Inferior parietal cortex (tissue), 1 donor: ENCODE measurements around the gene CNOT1.
"Not testable (repeated sequence)": the region's sequence is repeated elsewhere in the genome, so short reads cannot be mapped to it uniquely, and the experiment has no call there.

Experiments
- DNase-seq: peaks from one replicate; pipeline ENCODE4 v3.0.0-alpha.2; 2016; ENCODE audit errors: extremely low spot score

CNOT1 gene

DNA sequence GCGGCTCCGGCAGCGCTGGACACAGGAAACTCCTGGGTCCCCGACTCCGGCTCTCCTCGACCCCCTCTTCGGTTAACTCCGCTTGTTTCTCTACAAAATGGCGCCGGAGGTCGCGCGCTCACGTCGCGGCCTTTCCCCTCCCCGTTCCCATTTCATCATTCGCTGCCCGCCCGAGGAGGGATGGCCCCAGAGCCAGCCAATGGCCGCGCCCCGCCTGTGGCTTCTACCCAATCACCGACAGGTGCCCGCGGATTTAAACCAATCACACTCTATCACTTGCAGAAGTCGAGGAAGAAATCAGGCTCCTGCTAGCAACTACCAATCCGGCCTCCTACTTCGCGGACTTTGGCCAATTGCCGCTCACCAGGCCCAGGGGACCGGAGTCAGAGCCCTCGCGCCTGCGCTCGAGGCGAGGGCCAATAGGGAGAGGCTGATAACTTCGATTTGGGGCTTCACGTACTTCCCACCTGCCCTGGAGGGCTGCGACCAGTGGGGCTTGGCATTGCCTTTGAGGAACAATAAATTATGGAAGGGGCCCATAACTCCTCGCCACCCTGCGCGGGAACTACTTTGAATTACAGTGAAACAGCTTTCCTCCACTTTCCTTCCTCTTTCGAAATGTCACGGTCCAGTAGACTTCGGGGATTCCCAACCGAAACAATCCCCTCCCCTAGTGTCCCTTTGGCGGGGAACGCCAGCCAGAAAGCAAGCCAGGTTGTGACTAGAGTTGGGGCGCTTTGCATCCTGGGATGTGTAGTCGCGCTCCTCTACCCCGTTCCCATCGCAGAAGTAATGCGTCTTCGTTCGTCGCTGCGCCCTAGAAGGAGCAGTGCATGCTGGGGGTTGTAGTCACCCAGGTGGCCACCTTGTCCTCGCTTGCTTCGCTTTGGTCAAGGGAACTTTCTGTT, at the start of gene CNOT1:
CNOT1 (minus strand) TSS at position 94 of the 908 bp plus-strand sequence. CDS start 30,489 bp downstream, outside the sequence.
- DNase-seq, result peak; percentile 98

DNA sequence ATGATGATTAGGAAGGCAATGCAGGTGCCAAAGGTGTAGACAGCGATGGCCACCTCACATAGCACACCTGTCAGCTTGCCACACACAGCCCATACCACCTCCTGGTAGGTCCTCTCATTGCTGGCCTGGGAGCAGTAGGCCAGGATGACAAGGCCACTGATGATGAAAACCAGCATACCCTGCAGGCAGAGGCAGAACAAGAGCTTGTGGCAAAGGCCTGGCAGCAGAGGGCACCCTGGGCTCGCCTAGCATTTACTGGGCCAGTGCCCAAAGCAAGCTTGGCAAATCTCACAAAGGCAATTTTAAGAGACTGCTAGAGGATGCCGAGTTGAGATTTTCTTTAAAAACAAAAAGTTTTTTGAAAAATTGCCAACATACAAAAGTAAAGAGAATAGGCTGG, 49.1 kb upstream of the CNOT1 start:
- DNase-seq, result peak; percentile 67

DNA sequence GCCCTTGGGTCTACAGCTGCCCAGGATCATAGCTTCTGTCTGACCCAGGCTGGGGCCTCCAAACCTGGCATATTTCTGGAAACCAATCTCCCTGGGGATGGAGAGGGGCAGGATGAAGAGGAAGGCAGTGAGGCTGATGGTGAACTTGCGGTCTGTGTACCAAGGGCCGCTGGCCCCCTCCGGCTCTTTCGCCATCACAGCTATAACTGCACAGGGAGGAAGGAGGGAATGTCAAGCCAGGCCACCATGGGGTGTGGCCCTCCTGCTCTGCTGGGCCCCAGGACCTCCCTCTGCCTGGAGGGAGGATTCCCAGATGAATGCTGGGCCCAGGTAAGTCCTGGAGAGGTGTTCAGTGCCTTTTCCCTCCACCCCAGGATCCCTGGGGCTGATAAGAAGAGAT, 48.6 kb upstream of the CNOT1 start:
- DNase-seq, result no peak

DNA sequence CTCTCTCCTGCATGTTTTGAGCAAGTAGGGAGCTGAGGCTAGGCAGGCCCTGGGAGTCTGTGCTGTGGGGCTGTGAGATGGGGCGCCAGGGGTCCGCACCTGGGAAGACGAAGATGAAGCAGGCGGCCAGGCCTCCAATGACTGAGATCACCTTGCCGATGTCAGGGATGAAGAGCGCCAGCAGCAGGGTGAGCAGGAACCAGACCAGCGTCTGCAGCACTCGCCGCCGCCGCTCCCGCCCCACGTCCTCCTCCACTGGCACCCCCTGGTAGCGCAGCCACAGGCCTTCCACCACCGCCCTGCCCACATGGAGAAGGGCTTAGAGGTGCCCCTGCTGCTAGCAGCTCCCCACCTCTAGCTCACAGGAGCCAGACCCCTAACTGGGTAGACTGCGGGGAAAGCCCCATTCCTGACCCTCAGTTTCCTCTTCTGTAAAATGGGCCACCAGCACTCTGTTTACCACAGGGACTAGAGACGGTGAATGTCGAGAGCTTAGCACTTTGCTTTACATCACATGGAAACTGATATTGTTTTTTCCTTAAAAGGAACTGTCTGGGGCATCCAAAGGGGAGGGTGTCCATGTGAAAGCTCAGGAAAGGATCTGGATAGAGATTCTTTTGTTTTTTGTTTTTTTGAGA, 41.4 kb upstream of the CNOT1 start:
- no peak for DNase-seq

DNA sequence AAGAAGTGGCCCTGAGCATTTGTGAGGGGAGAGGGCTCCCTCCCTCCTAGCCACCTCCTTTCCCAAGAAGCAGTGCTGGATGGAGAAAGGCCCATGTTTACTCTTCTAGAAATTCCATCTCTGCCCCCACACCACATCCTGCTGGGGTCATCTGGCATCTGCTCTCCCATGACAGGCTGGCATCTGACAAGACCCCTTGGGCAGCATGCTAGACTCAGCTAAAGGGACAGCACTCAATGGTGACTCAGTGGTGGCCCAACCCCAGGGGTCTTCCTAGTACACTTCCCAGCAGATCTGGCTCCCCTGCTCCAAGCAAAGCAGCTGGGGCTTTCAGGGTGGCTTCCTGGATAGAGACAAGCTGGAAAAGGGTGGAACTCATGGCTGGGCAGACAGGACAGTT, 40.6 kb upstream of the CNOT1 start:
- no peak for DNase-seq

GRCh38 chr16:58665200-58665599, 35.6 kb upstream of the CNOT1 start:
- DNase-seq, result no peak

DNA sequence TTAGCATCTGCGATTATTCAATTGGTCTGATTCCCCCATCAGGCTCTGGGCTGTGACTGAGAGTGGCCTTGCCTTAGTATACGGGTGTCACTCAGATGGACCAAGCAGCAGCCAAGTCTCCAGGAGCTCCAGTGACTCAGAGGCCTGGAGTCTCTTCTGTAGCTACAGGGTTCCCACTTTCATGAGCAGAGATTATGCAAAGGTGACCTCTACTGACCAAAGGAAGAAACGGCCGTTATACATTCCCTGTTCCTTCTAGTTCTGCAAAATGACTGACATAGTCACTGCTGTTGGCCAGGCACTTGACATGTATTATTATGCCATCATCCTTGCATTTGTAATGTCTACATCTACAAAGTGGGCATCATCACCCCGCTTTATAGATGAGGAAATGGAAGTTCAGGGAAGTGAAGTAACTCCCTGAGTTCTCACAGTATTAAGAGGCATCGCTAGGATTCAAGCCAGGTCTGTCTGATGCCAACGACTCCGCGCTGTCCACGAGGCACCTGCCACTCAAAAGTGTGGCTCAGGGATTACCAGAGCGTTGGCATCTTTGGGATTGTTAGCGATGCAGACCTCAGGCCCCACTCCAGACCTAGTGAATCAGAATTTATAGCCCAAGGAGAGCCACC, 31.7 kb upstream of the CNOT1 start:
- DNase-seq, result peak; percentile 79

GRCh38 chr16:58659911-58660310, 30.3 kb upstream of the CNOT1 start:
- not testable (repeated sequence) for DNase-seq

DNA sequence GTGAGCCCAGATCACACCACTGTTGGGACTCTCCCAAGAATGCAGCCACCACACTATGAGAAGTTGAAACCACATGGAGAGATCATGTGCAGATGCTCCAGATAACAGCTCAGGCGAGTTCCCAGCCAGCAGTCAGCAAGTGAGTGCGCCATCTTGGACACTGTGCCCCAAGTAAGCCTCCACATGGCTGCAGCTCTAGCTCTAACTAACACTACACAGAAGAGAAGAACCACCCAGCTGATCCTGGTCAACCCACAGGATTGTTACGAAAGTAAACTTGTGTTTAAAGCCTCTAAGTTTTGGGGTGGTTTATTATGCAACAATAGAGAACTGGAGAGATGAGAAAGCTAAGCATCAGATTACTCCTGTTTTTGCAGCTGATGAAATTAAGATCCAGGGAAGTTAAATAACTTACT, 29.2 kb upstream of the CNOT1 start:
- no peak for DNase-seq

GRCh38 chr16:58656899-58657298, 27.3 kb upstream of the CNOT1 start:
- no peak for DNase-seq

DNA sequence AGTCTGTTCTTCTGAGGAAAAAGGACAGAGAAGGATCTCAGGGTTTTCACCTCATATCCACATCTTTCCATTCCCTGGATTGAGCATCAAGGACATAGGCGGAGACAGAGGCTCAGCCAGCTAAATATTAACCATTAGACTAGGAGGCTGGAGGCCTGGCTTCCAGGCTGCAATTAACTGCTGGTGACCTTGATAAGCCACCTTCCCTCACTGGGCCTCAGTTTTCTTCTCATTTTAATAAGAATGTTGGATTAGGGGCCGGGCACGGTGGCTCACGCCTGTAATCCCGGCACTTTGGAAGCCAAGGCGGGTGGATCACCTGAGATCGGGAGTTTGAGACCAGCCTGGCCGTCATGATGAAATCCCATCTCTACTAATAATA, 25.6 kb upstream of the CNOT1 start:
- DNase-seq, result no peak

GRCh38 chr16:58654560-58655214, 25.1 kb upstream of the CNOT1 start:
- DNase-seq, result no peak

DNA sequence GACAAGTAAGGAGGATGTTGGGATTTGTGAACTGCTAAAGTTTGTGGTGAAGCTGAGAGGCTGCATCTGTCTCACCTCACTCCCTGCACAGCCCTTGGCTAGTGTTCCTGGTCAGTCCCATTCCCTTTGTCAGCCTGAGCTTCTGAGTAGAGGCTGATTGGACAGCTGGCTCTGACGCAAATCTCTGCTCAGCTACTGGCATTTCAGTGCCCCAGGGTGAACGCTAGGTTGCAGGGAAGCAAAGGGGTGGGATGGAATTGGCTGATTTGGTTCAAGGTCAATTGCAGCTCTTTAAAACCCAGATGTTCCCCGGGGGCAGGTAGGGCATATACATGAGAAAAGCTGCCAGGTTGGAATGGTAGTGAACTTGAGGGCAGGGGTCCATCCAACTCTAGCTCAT, 23.1 kb upstream of the CNOT1 start:
- no peak for DNase-seq

DNA sequence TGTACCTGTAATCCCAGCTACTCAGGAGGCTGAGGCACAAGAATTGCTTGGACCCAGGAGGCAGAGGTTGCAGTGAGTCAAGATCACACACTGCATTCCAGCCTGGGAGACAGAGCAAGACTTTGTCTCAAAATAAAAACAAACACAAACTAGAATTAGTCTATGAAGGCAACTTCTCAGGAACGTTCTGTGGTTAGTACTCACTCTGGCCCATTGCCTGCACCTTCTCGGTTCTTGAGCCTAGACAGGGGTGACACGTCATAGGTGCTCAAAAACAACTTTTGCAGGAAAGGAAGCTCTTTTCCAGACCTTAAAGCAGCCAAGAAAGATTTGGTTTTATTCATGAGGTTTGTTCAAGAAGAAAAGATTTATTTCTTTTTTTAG, 22.3 kb upstream of the CNOT1 start:
- DNase-seq, result no peak

GRCh38 chr16:58649707-58650106, 20.1 kb upstream of the CNOT1 start:
- DNase-seq, result no peak

- DNase-seq, result no peak
These were observed 17.5 kb upstream of the CNOT1 start for GRCh38 chr16:58647107-58647506.

- DNase-seq, result no peak
These were observed 15.3 kb upstream of the CNOT1 start for GRCh38 chr16:58644765-58645487.

DNA sequence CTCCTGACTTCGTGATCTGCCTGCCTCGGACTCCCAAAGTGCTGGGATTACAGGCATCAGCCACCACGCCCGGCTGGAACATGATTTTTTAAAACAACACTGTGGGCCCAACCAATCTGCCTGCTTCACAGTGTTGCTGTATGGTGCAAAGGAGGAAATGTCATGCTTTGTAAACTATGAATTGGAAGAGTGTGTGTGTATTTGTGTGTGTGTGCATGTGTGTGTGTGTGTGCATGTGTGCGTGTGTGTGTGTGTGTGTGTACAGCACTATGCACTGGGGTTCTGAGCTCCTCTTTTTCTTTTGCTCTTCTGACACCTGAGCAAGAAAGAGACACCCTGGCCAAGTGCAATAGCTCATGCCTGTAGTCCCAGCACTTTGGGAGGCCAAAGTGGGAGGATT, 14.5 kb upstream of the CNOT1 start:
- DNase-seq, result no peak

DNA sequence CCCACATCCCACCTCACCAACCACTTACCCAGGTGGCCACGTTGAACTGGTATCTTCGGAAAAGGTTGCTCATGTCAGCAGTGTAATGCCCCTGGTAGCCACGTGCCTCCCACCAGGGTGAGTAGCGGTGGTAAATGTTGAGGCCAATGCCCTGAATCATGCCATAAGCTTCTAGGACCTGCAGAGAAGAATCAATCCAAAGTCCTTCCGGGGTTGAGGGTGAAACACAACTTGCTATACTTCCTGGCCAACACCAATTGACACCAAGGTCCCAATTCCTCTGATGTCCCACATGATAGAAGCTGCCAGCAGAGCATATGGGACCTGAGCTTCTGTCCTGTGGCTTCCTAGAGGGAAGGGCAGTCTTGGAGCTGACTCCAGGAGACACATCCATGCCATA, 11.3 kb upstream of the CNOT1 start:
- no peak for DNase-seq

DNA sequence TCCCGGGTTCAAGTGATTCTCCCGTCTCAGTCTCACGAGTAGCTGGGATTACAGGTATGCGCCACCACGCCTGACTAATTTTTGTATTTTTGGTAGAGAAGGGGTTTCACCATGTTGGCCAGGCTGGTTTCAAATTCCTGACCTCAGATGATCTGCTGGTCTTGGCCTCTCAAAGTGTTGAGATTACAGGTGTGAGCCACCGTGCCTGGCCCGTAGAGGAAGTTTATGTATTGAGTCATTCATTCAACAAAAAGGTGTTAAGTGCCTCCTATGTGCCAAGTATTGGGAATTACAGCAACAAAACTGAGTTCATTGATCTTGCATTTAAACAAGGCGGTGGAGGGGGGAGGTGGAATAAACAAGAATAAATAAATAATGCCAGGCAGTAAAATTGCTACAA, 10.2 kb upstream of the CNOT1 start:
- DNase-seq, result no peak

DNA sequence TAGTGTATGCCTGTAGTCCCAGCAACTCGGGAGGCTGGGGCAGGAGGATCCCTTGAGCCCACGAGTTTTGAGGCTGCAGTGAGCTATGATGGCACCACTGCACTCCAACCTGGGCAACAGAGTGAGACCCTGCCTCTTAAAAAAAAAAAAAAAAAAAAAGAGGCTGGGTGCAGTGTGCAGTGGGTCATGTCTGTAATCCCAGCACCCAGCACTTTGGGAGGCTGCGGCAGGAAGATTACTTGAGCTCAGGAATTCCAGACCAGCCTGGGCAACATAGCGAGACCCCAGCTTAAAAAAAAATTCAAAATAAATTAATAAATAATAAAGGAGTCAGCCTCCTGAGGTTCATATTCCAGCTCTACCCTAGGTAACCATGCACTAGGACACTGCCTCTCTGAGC, 9.6 kb upstream of the CNOT1 start:
- no peak for DNase-seq
